ENCODE results near the gene TAS2R1. TPM values are rescaled to one million over a fixed set of nuclear protein-coding genes. Genes with fewer than 3 reads are reported as not detected.
"Not testable (repeated sequence)": the region's sequence is repeated elsewhere in the genome, so short reads cannot be mapped to it uniquely, and the experiment has no call there.

Gene TAS2R1
- total and polyA plus RNA-seq, 10 of the 15 experiments (the other 5 are each of a cell fraction or from before 2014, with no cell fraction given): not detected

DNA sequence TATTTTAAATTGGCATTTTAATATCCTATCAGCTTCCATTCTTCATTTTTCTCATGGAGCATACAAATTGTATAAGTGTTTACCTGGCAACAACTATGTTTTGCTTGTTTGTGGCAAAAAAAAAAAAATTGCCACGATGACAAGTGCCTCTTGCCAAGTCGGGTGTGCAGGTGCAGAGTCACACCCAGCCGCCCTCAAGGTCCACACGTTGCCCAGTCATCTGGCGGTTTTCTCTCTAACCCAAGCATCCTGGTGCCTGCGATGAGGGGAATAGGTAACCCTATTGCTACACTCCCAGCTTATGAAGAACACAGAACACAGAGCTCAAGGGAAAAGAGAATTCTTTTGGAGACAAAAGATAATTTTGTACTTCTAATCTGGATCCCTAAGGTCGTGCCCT lies 32.8 kb downstream of the TAS2R1 start:
- RAD21 ChIA-PET (ENCODE audit: unreplicated experiment); H3K4me3 ChIP-seq; H3K9ac ChIP-seq (ENCODE audit: control insufficient read depth, insufficient read depth, low read length); H3K9me3 ChIP-seq (replicated peaks; ENCODE audit: control insufficient read depth, insufficient read depth, low read length); H4K20me1 ChIP-seq (ENCODE audit: control insufficient read depth, insufficient read depth); H3K4me2 ChIP-seq (ENCODE audit: control insufficient read depth, insufficient read depth); H3K79me2 ChIP-seq (ENCODE audit: control insufficient read depth, insufficient read depth, low read length); H3K36me3 ChIP-seq (ENCODE audit: control insufficient read depth in 2 of 2, insufficient read depth in 2 of 2, low read length in 1 of 2); DNase-seq (ENCODE audit: low read depth, low spot score); ATAC-seq; intact Hi-C loops (cut with micrococcal nuclease; ENCODE audit: unreplicated experiment); H3K27ac ChIP-seq (ENCODE audit: control insufficient read depth, insufficient read depth); in situ Hi-C loops (cut with MboI); SMC1A ChIA-PET (ENCODE audit: uncharacterized antibody, unreplicated experiment); H2AFZ ChIP-seq (ENCODE audit: control insufficient read depth, low read depth, low read length); H3K27me3 ChIP-seq (replicated peaks in 1 of 2; ENCODE audit: control insufficient read depth in 2 of 2, insufficient read depth in 2 of 2, low read length in 1 of 2); FAIRE-seq; POLR2A ChIA-PET; H3K4me1 ChIP-seq (ENCODE audit: control insufficient read depth, insufficient read depth, low read length); BruUV-seq (replicated peaks): not testable (repeated sequence)
- CTCF ChIA-PET: interaction anchor here (0.9 kb wide), 1 partner anchor 18 kb away, joined by 3 read pairs; no protein-coding TSS in a partner anchor
- 8% methylated on average over 7 of the region's 7 CpGs for WGBS (ENCODE audit: insufficient coverage, insufficient replicate concordance, low lambda C conversion rate, missing lambda C conversion rate)

DNA sequence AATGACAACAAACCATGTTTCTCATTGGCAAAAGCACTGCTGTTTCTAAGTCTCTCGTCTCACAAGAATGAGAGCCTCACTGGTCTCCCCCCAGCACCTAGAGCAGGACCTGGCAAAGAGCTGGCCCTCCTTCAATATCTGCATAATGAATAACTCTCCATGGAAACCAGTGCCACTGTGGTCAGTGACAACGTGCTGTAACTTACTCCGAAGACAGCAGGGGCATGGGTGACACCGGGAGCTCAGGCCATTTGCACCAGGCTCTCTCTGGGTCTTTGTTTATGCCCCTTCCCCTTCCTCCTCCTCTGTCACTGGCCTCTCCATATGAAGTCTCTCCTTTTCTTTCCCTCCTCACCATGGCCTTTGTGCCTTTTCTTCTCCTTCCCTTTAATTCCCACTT lies 33.3 kb downstream of the TAS2R1 start:
- Histone ChIP-seq H3K27me3 (replicated peaks in 1 of 2; ENCODE audit: control insufficient read depth in 2 of 2, insufficient read depth in 2 of 2, low read length in 1 of 2) (no peaks in the 10 kb centered on the region; a peak in 1 of 4 replicates), H3K9me3 (replicated peaks; ENCODE audit: control insufficient read depth, insufficient read depth, low read length) (no peaks in the 10 kb centered on the region), H4K20me1 (ENCODE audit: control insufficient read depth, insufficient read depth) (no peaks in the 10 kb centered on the region), H3K4me1 (ENCODE audit: control insufficient read depth, insufficient read depth, low read length) (no peaks in the 10 kb centered on the region), H2AFZ (ENCODE audit: control insufficient read depth, low read depth, low read length) (no peak overlapping the region), H3K79me2 (ENCODE audit: control insufficient read depth, insufficient read depth, low read length) (no peaks in the 10 kb centered on the region), H3K4me2 (ENCODE audit: control insufficient read depth, insufficient read depth) (no peak overlapping the region), H3K27ac (ENCODE audit: control insufficient read depth, insufficient read depth) (no peak overlapping the region), H3K4me3 (no peak overlapping the region), H3K36me3 (ENCODE audit: control insufficient read depth in 2 of 2, insufficient read depth in 2 of 2, low read length in 1 of 2) (no peaks in the 10 kb centered on the region), H3K9ac (ENCODE audit: control insufficient read depth, insufficient read depth, low read length) (no peak overlapping the region)
- no TSS peak for BruUV-seq (replicated peaks)
- FAIRE-seq: no peak
- SMC1A ChIA-PET (ENCODE audit: uncharacterized antibody, unreplicated experiment): no interaction called here
- TF ChIP-seq EZH2 (IDR thresholded peaks at IDR 0.05; ENCODE audit: borderline replicate concordance, control insufficient read depth, low read depth, low read length) (no peak), HDGF (IDR thresholded peaks at IDR 0.05) (no peak), SUPT20H (IDR thresholded peaks at IDR 0.05; ENCODE audit: borderline replicate concordance, control insufficient read depth, low read depth, low read length) (no peak), SMAD5 (IDR thresholded peaks at IDR 0.05; ENCODE audit: low read depth) (no peak), YBX1 (IDR thresholded peaks at IDR 0.05) (no peak), SMC3 (IDR thresholded peaks at IDR 0.05; ENCODE audit: borderline replicate concordance, low read length) (no peak), ZNF384 (IDR thresholded peaks at IDR 0.05; ENCODE audit: borderline replicate concordance, low read depth, low read length) (no peak), EED (IDR thresholded peaks at IDR 0.05; ENCODE audit: low read depth) (no peak), NR2C1 (IDR thresholded peaks at IDR 0.05) (no peak)
- DNase-seq (ENCODE audit: low read depth, low spot score): no peak
- 7% methylated on average over 4 of the region's 4 CpGs for WGBS (ENCODE audit: insufficient coverage, insufficient replicate concordance, low lambda C conversion rate, missing lambda C conversion rate)
- no peak for ATAC-seq
- intact Hi-C loops (cut with micrococcal nuclease; ENCODE audit: unreplicated experiment) (no loop called here), in situ Hi-C loops (cut with MboI) (no loop called here)
- CTCF ChIA-PET: interaction anchor here (0.9 kb wide), 1 partner anchor 18 kb away, joined by 3 read pairs; no protein-coding TSS in a partner anchor
- POLR2A ChIA-PET: no interaction called here
- RAD21 ChIA-PET (ENCODE audit: unreplicated experiment): no interaction called here
